Effector memory CD8-positive, alpha-beta T cell (primary cell): ENCODE results near the gene LMAN1.

Source experiments
- ATAC-seq: fragments of 150-1000 bp; cut with Tn5 transposase; replicated peaks from 2 replicates; pipeline ENCODE4 v1.10.0; 2021; ENCODE audit warnings: mild to moderate bottlenecking, moderate library complexity
- DNase-seq, 3 experiments: peaks; one replicate each; pipeline ENCODE4 v3.0.0; 2021
- H3K27ac Mint-ChIP-seq, 2 donors: one replicate each; pipeline ENCODE4 v1.8.0; 2022; ENCODE audit warnings: mild to moderate bottlenecking in 2 of 2, mixed read lengths in 2 of 2, moderate library complexity in 2 of 2
- H3K27me3 Mint-ChIP-seq, 2 donors: one replicate each; pipeline ENCODE4 v1.8.0; 2022; ENCODE audit warnings: mixed read lengths in 2 of 2
- H3K36me3 Mint-ChIP-seq: one replicate; pipeline ENCODE4 v1.8.0; 2022; ENCODE audit warnings: mild to moderate bottlenecking, moderate library complexity, mixed read lengths; ENCODE audit not compliant: insufficient read depth
- H3K4me1 Mint-ChIP-seq, 2 donors: one replicate each; pipeline ENCODE4 v1.8.0; 2022; ENCODE audit warnings: low read depth in 2 of 2, mixed read lengths in 2 of 2
- H3K4me3 Mint-ChIP-seq, 2 donors: one replicate each; pipeline ENCODE4 v1.8.0; 2022; ENCODE audit warnings: mild to moderate bottlenecking in 2 of 2, mixed read lengths in 2 of 2, moderate library complexity in 2 of 2
- H3K9me3 Mint-ChIP-seq, 2 donors: one replicate each; pipeline ENCODE4 v1.8.0; 2022; ENCODE audit warnings: mixed read lengths in 2 of 2

Gene LMAN1

DNA sequence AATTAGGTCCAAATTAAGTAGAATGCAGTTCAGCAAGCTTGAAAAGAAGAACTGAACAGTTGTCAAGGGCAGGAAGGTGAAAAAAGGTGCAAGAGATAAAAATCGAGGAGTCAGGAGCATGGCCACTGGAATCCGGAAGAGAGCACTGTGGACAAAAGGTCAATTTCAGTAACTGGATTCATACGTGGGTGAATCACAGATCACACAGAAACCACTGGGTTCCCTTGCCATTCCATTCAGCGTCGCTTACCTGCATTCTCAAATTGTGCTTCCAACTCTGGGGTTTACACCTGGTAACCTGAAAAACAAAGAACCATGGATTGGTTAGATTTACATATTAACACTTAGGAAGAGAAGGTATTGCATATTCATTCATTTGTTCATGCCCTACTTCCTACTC is 21.6 kb upstream of the LMAN1 start:
- no peaks in the 10 kb centered on the region for H3K9me3 Mint-ChIP-seq
- peaks cover 46 to 48% of the 10 kb centered on the region in 2 donors for H3K27me3 Mint-ChIP-seq
- no peaks in the 10 kb centered on the region for H3K4me1 Mint-ChIP-seq
- no peaks in the 10 kb centered on the region for H3K36me3 Mint-ChIP-seq
- ATAC-seq (no peak), DNase-seq (no peak)
- no peak overlapping the region for H3K4me3 Mint-ChIP-seq
- H3K27ac Mint-ChIP-seq = no peak overlapping the region

DNA sequence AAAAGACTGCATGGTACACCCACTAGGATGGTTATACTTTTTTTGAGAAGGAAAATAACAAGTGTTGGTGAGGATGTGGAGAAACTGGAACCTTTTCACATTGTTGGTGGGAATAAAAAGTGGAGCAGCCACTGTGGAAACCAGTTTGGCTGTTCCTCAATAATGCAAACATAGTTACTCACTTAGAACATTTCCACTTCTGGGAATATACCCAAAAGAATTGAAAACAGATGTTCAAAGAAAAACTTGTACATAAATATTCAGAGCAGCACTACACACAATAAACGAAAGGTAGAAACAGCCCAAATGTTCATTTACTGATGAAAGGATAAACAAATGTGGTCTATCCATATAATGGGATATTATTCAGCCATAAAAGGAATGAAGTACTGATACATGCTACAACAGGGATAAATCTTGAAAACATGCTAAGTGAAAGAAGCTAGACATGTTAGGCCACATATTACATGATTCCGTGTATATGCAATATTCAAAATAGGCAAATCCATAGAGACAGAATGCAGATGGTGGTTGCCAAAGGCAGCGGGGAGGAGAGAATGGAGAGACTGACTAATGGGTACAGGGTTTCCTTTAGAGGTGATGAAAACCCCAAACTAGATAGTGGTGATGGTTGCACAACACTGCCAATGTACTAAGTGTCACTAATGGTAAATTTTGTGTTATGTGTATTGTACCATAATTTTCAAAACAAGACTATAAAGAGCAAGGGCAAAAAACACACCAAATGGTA is 20.9 kb upstream of the LMAN1 start:
- no peak for ATAC-seq
- no peaks in the 10 kb centered on the region for H3K36me3 Mint-ChIP-seq
- H3K4me3 Mint-ChIP-seq = no peak overlapping the region
- DNase-seq = no peak
- H3K4me1 Mint-ChIP-seq = no peaks in the 10 kb centered on the region
- peaks cover 46 to 48% of the 10 kb centered on the region in 2 donors for H3K27me3 Mint-ChIP-seq
- no peaks in the 10 kb centered on the region for H3K9me3 Mint-ChIP-seq
- H3K27ac Mint-ChIP-seq = no peak overlapping the region

DNA sequence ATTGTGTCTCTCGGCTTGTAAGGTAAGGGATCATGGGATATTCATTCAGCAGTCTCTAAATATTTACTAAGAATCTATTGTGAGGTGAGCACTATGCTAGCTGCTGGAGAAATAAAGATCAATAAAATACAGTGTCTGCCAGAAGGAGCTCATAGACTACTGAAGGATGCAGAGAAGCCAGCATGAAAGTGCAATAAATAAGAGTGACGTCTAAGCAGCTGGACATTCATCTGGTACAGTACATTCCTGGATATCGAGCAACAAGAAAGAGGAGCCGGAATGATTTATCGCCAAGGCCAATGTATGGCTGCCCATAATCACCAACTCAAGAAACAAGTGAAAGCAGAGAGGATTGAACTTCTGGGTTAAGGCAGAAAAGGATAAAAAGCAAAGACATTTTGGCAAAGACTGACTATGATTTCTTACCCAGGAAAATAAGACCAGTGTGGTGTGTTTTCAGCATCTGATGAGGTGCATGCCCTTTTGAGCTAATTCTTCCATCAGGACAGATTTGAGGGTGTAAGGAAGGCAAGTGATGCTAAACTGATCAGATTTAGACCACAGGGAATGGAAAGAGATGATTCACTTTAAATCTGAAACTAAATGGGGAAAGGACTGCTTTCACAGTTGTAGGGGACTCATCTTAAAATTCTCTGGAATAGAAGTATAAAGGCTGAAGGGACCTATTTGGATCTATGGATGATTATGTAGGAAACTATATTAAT is 18.7 kb upstream of the LMAN1 start:
- H3K9me3 Mint-ChIP-seq = no peaks in the 10 kb centered on the region
- no peaks in the 10 kb centered on the region for H3K36me3 Mint-ChIP-seq
- peaks cover 46 to 64% of the 10 kb centered on the region in 2 donors for H3K27me3 Mint-ChIP-seq
- H3K4me1 Mint-ChIP-seq = no peaks in the 10 kb centered on the region
- DNase-seq (no peak), ATAC-seq (no peak)
- no peak overlapping the region for H3K4me3 Mint-ChIP-seq
- no peak overlapping the region for H3K27ac Mint-ChIP-seq

DNA sequence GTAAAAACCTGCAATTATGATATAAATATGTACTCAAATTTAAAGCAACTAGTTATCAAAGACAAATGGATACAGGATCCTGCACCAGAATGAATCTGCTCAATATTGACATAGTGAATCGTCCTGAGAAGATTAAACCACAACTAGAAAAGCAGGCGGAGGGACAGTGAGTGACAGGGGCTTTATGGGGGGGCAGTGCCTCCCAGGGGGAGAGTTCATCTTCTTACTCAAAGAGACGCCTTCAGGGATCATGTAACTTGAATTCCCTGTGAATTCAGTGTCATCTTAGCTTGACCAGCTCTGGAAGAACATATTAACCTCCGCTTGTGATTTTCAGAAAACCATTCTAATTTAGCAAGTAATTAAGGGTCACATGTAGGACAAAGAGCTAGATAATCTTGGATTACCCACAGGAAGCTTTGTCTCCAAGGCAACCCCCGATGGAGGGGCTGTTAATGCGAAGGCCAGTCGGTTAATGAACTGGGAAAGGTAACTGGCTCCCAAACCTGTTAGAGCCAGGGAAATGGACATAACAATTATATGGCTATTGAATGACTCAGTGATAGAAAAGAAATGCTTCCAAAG is 17.4 kb upstream of the LMAN1 start:
- Mint-ChIP-seq H3K36me3 (no peaks in the 10 kb centered on the region), H3K27me3 (peaks cover 46 to 69% of the 10 kb centered on the region in 2 donors), H3K4me1 (no peaks in the 10 kb centered on the region), H3K27ac (no peak overlapping the region), H3K4me3 (no peak overlapping the region), H3K9me3 (no peaks in the 10 kb centered on the region)
- DNase-seq (no peak), ATAC-seq (no peak)

DNA sequence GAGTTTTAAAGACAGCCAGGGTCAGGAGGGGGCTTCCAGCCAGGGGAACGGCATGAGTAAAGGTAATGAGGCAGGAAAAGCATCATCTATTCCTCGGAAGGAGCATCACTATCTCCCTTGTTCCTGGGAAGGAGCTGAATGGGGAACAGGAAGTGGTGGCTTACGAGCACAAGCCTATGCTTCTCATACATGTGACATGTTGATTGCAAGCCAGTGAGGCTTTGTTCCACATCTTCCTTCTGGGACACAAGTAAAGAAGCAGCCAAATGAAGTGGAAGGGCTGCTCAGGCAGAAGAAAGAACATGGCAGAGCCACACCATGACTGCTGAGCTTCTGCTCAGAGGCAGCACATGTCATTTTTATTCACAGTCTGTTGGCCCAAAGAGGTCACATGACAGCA is 15.1 kb upstream of the LMAN1 start:
- H3K4me3 Mint-ChIP-seq = no peak overlapping the region
- H3K36me3 Mint-ChIP-seq = no peaks in the 10 kb centered on the region
- H3K9me3 Mint-ChIP-seq = no peaks in the 10 kb centered on the region
- H3K27ac Mint-ChIP-seq = no peak overlapping the region
- no peak for ATAC-seq
- H3K4me1 Mint-ChIP-seq = no peaks in the 10 kb centered on the region
- peaks cover 31 to 59% of the 10 kb centered on the region in 2 donors for H3K27me3 Mint-ChIP-seq
- DNase-seq = no peak

DNA sequence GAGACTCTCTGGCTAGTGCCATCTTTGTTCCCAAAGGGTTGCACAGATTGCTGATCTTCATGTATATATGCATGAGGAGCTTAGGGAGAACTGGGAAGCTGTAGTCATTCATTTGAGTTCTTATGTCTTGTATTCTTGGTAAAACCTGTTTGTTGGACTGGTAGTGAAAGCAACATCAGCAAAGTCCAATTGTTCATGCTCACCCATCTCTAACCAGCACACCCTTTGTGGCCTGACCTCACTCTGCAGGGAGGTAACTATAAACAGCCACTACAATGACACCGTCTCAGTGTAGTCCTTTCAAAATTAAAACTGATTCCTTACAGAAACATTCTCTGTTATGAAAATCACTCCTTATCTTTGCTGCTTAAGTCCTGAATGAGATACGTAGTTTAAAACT is 13.9 kb upstream of the LMAN1 start:
- H3K36me3 Mint-ChIP-seq = no peaks in the 10 kb centered on the region

DNA sequence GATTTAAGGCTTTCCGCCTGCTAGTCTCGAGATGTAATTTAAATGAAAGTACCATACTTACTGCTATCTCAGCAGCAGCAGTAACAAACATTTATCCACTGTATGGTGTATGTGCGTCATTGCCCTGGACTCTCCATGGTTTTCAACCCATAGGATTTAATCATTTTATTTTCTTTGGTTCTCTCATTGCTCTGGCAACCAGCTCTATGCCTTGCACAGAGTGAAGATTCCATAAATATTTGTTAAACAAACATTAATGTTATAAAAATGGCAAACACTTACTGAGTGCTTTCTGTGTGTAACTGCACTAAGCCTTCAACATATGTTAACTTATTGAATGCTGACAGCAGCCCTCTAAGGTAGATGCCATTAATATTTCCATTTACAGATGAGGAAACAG is 1.3 kb upstream of the LMAN1 start:
- Mint-ChIP-seq H3K4me1 (peaks cover 14 to 24% of the 10 kb centered on the region in 2 donors), H3K4me3 (peak overlapping the region in 1 of 2 donors; percentile 85), H3K9me3 (no peaks in the 10 kb centered on the region), H3K36me3 (peaks cover 14% of the 10 kb centered on the region), H3K27me3 (no peaks in the 10 kb centered on the region), H3K27ac (no peak overlapping the region)
- no peak for ATAC-seq
- DNase-seq = no peak

More for the DNA sequence above, 13.9 kb upstream of the LMAN1 start:
- no peak for DNase-seq
- Mint-ChIP-seq H3K27me3 (peaks cover 20 to 48% of the 10 kb centered on the region in 2 donors), H3K4me3 (no peak overlapping the region), H3K4me1 (no peaks in the 10 kb centered on the region), H3K27ac (no peak overlapping the region), H3K9me3 (no peaks in the 10 kb centered on the region)
- no peak for ATAC-seq

DNA sequence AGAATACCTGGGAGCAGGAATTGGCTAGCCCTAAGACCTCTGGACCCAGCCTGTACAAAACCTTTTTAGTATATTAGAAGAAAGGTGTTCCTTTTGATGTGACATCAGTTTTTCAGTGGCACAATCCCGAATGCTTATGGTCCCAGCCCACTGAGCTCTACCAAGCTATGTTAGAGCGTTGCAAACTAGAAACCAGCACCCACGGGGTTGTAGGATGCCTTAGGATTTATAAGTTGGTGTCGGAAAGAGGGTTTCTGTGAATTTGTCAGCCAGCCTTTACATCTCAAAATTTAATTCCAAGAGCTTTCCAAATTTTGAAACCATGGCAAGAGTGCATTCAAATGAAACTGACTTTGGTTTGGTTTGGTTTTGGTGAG is 499 bp upstream of the LMAN1 start:
- H3K9me3 Mint-ChIP-seq = no peaks in the 10 kb centered on the region
- H3K4me3 Mint-ChIP-seq = peak overlapping the region; percentile 85 to 89
- H3K27me3 Mint-ChIP-seq = no peaks in the 10 kb centered on the region
- H3K27ac Mint-ChIP-seq = peak overlapping the region; percentile 87 to 88
- H3K36me3 Mint-ChIP-seq = peaks cover 14% of the 10 kb centered on the region
- peaks cover 14 to 24% of the 10 kb centered on the region in 2 donors for H3K4me1 Mint-ChIP-seq
- ATAC-seq (peak; percentile 3), DNase-seq (no peak)

DNA sequence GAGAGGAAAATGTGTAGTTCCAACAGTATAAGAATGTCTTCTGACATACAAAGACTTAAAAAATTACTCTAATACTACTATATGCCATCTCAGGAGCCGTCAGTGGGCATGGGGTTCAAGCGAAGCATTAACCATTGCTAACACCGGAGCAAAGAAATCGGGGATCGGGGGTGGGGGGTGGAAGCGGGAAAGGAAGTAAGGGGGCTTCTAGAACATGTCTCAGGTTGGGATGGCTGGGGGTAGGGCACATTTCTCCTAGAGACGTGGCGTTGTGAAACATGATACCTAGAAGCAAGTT is 702 bp downstream of the LMAN1 start:
- Mint-ChIP-seq H3K4me3 (peak overlapping the region; percentile 85 to 89), H3K27me3 (no peaks in the 10 kb centered on the region), H3K9me3 (no peaks in the 10 kb centered on the region), H3K36me3 (peaks cover 20% of the 10 kb centered on the region), H3K27ac (peak overlapping the region; percentile 87 to 88), H3K4me1 (peaks cover 14 to 25% of the 10 kb centered on the region in 2 donors)
- ATAC-seq (no peak), DNase-seq (no peak)

DNA sequence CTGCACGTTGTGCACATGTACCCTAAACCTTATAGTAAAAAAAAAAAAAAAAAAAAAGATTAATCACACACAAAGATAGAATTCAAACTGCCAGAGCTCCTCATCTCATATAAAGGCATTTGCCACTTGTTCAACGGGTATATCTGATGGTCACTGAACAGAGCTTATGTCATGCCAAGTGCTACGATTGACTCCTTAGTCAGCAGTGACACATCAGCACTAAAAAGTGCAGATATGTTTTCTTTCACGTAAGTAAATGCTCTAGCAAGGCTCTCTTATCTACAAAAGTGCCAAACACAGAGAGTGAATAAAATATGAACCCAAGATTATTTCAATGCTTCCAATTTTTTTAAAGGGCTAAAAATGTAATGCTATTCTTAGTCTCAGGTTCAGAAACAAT is 1.1 kb downstream of the LMAN1 start:
- DNase-seq (peak in 1 of 3 experiments; percentile 1), ATAC-seq (no peak)
- Mint-ChIP-seq H3K36me3 (peaks cover 25% of the 10 kb centered on the region), H3K4me1 (peaks cover 14 to 29% of the 10 kb centered on the region in 2 donors), H3K27ac (peak overlapping the region; percentile 87 to 88), H3K4me3 (peak overlapping the region; percentile 85 to 89), H3K27me3 (no peaks in the 10 kb centered on the region), H3K9me3 (no peaks in the 10 kb centered on the region)

DNA sequence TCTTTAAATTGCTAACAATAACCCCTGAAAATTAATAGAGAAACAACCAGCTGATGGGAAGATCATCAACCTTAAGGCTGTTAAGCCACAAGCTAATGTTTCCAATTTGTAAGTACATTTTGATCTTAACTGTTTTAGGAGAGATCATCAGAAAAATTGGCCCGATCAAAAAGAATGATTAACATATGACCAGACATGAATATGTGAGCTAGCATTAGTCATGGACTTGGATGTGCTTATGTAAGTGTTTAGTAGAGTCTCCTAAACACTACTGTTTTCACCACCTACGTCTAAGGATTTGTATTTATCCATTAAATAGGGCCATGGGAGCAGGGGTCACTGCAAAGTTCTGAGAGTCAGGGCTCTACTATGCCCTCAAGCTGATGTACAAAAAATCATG is 4.3 kb downstream of the LMAN1 start:
- peaks cover 47% of the 10 kb centered on the region for H3K36me3 Mint-ChIP-seq

DNA sequence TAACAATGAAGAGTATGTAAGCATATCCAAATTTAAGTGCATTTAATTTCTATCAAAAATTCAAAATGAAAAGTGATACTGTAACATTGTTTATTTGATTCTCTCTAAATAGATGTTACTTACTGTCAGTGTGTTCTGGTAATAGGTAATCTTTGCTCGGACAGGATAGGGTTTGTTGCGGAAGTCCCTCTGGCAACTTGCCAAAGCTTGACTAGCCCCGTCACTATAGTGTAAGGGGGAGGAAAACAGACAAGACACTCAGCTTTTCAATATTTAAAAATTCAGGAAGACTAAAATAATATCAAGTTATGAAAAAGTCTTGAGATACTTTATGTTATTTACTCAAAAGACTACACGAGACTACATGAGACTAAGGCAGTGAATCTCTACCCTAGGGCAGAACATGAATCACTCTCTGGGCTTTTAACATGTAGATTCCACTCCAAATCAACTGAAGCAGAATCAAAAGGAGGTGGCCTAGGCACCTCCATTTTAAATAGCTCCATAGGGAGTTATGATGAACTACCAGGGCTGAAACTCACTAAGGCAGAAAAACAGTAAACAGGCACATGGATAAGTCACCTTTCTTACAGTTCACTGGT is 5.9 kb downstream of the LMAN1 start:
- ATAC-seq (no peak), DNase-seq (no peak)
- peak overlapping the region; percentile 27 to 59 for H3K27ac Mint-ChIP-seq
- H3K4me1 Mint-ChIP-seq = peaks cover 14 to 27% of the 10 kb centered on the region in 2 donors
- no peaks in the 10 kb centered on the region for H3K9me3 Mint-ChIP-seq
- H3K36me3 Mint-ChIP-seq = peaks cover 55% of the 10 kb centered on the region
- H3K27me3 Mint-ChIP-seq = no peaks in the 10 kb centered on the region
- no peak overlapping the region for H3K4me3 Mint-ChIP-seq

More for the DNA sequence above, 4.3 kb downstream of the LMAN1 start:
- Mint-ChIP-seq H3K27ac (no peak overlapping the region), H3K27me3 (no peaks in the 10 kb centered on the region), H3K4me1 (peaks cover 18 to 33% of the 10 kb centered on the region in 2 donors), H3K4me3 (no peak overlapping the region), H3K9me3 (no peaks in the 10 kb centered on the region)
- ATAC-seq (no peak), DNase-seq (no peak)

DNA sequence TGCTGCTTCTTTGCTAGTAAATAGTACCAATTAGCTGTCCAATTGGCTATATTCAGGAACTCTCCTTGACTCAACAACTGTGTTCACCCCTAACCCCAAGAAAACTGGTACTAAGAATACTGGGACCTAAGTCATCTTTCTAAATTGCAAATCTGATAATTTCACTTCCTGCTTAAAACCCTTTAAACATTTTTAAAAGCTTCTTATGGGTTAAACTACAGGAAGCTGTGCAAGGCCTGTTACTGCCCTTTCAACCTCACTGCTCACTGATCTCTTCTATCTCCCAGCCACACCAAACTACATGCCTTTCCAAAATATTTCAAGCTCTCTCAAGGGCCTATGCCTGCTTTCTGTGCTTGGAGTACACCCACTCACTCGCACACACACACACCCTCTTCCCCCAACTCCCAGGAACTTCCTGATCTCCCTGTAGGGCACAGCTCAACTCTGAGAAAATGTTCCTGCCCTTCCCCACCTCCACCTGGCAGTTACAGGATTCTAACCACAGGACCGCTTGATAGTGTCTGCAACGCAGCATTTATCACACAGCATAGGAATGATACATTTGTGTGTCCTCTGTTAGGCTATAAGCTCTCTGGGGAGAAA is 6.7 kb downstream of the LMAN1 start:
- Mint-ChIP-seq H3K4me1 (peaks cover 11 to 20% of the 10 kb centered on the region in 2 donors), H3K4me3 (no peak overlapping the region), H3K27me3 (no peaks in the 10 kb centered on the region), H3K9me3 (no peaks in the 10 kb centered on the region), H3K36me3 (peaks cover 58% of the 10 kb centered on the region), H3K27ac (peak overlapping the region in 1 of 2 donors; percentile 59)
- DNase-seq (no peak), ATAC-seq (no peak)
